HepG2 (cell line): ENCODE results near the gene TWNK. TPM values are rescaled to one million over a fixed set of nuclear protein-coding genes. Genes with fewer than 3 reads are reported as not detected.
A peak's percentile ranks its signal among the peaks of the same experiment; 100 is the strongest.

Experiments used
- CHD4 ChIP-seq: fragments of 200-600 bp; sonication (generic); IDR thresholded peaks from 2 replicates; pipeline ENCODE4 v1.7.0; 2017; ENCODE audit warnings: mild to moderate bottlenecking, low read length, borderline replicate concordance
- GATAD1 ChIP-seq: IDR thresholded peaks from 2 replicates; pipeline ENCODE4 v1.6.1; 2016; ENCODE audit warnings: missing genetic modification reagents, missing compliant biosample characterization
- MTF2 ChIP-seq: sonication (generic); formaldehyde crosslinking; IDR thresholded peaks from 2 replicates; pipeline ENCODE4 v1.5.0; 2020; ENCODE audit warnings: missing genetic modification reagents, borderline replicate concordance
- MYNN ChIP-seq: sonication (generic); formaldehyde crosslinking; IDR thresholded peaks from 2 replicates; pipeline ENCODE4 v1.4.0; 2020; ENCODE audit warnings: mild to moderate bottlenecking, low read depth, missing genetic modification reagents
- NFIB ChIP-seq: sonication (generic); formaldehyde crosslinking; IDR thresholded peaks from 2 replicates; pipeline ENCODE4 v1.9.0; 2021; ENCODE audit warnings: missing genetic modification reagents, mild to moderate bottlenecking, borderline replicate concordance
- PAX8 ChIP-seq: sonication (generic); formaldehyde crosslinking; IDR thresholded peaks from 2 replicates; pipeline ENCODE4 v1.8.0; 2022; ENCODE audit warnings: mild to moderate bottlenecking, missing genetic modification reagents, borderline replicate concordance
- SP2 ChIP-seq: sonication (generic); formaldehyde crosslinking; IDR thresholded peaks from 2 replicates; pipeline ENCODE4 v1.5.1; 2020; ENCODE audit warnings: mild to moderate bottlenecking, missing genetic modification reagents
- ZNF331 ChIP-seq: sonication (generic); formaldehyde crosslinking; IDR thresholded peaks from 2 replicates; pipeline ENCODE4 v1.4.0; 2020; ENCODE audit warnings: missing genetic modification reagents
- ZNF510 ChIP-seq: sonication (generic); formaldehyde crosslinking; IDR thresholded peaks from 2 replicates; pipeline ENCODE4 v1.4.0; 2020; ENCODE audit warnings: low read depth, mild to moderate bottlenecking, missing genetic modification reagents
- ZNF547 ChIP-seq: sonication (generic); formaldehyde crosslinking; IDR thresholded peaks from 2 replicates; pipeline ENCODE4 v1.5.1; 2020; ENCODE audit warnings: mild to moderate bottlenecking, missing genetic modification reagents
- ZNF563 ChIP-seq: sonication (generic); formaldehyde crosslinking; IDR thresholded peaks from 2 replicates; pipeline ENCODE4 v1.8.0; 2022; ENCODE audit warnings: mild to moderate bottlenecking, moderate library complexity, missing genetic modification reagents
- ZNF792 ChIP-seq: IDR thresholded peaks from 2 replicates; pipeline ENCODE4 v1.6.1; 2016
- ZSCAN25 ChIP-seq: sonication (generic); formaldehyde crosslinking; IDR thresholded peaks from 2 replicates; pipeline ENCODE4 v1.8.0; 2022; ENCODE audit warnings: mild to moderate bottlenecking, missing genetic modification reagents
- polyA plus RNA-seq, 8 experiments: library from polyadenylated mRNA; depleted of rRNA in 3 of 8; stranded (reverse) in 7 of 8; unstranded in 1 of 8; fragments of >200 nt; fragmentation: Illumina TruSeq in 4 of 8; extraction: Trizol in 4 of 8; gene quantifications; 2 replicates each; pipeline versions ENCODE4 v1.2.1 to v1.2.3, GENCODE V29; 2011 to 2016; ENCODE audit warnings: low read depth in 4 of 8, missing spikeins in 1 of 8, mixed read lengths in 1 of 8; ENCODE audit not compliant: insufficient read depth in 1 of 8
- total RNA-seq, 5 experiments: library from RNA; depleted of rRNA; stranded (reverse); fragments of >200 nt; fragmentation: Illumina TruSeq; extraction: Trizol; gene quantifications; 2 replicates each; pipeline ENCODE4 v1.2.3, GENCODE V29; 2016; ENCODE audit warnings: low read depth in 1 of 5
- TF ChIP-seq, protein P1 (sequence below): sonication (generic); formaldehyde crosslinking; IDR thresholded peaks from 2 replicates; pipeline ENCODE4 v1.5.0; 2020; ENCODE audit warnings: missing genetic modification reagents
- TF ChIP-seq, protein P2 (sequence below): sonication (generic); formaldehyde crosslinking; IDR thresholded peaks from 2 replicates; pipeline ENCODE4 v1.4.0; 2020; ENCODE audit warnings: missing genetic modification reagents
- TF ChIP-seq, protein P3 (sequence below): IDR thresholded peaks from 2 replicates; pipeline ENCODE4 v1.6.1; 2016; ENCODE audit warnings: mild to moderate bottlenecking
- TF ChIP-seq, protein P4 (sequence below): sonication (generic); formaldehyde crosslinking; IDR thresholded peaks from 2 replicates; pipeline ENCODE4 v1.9.0; 2021; ENCODE audit warnings: missing genetic modification reagents, borderline replicate concordance
- TF ChIP-seq, protein P5 (sequence below): sonication (generic); formaldehyde crosslinking; IDR thresholded peaks from 2 replicates; pipeline ENCODE4 v1.4.0; 2020; ENCODE audit warnings: missing genetic modification reagents

TWNK gene
- total and polyA plus RNA-seq, 2 of the 13 experiments (the other 11 are each of a cell fraction or from before 2014, with no cell fraction given): 10.7 to 16.5 TPM

DNA sequence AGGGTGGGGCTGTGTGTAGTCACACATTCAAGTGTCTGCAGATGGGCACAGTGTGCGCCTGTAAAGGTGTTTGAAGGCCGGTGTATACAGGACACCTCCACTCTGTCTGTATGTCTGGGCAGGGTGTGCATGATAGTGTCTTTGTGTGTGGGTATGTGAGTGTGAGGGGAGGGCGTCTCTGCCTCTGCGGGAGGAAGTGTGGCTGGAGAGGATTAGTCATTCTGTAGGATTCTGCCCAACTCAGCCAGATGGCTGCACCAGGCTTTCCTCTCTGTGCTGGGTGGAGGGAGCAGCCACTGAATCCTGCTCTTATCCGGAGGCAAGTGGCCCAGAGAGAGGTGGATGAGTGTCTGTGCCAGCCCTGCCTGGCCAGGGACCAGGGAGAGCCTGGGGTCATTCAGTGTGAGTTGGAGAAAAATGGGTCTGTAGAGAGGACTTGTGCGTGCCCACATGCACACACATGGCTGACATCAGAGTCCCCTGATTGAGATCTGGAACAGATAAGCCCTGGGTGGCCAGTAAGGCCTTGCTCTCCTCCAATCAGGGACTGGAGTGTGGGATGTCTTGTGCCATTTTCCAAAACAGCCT, 45.4 kb downstream of the TWNK start (continued):
- TF ChIP-seq ZNF563 (CRISPR knock-in tag): no peak
- TF ChIP-seq, protein P1, sequence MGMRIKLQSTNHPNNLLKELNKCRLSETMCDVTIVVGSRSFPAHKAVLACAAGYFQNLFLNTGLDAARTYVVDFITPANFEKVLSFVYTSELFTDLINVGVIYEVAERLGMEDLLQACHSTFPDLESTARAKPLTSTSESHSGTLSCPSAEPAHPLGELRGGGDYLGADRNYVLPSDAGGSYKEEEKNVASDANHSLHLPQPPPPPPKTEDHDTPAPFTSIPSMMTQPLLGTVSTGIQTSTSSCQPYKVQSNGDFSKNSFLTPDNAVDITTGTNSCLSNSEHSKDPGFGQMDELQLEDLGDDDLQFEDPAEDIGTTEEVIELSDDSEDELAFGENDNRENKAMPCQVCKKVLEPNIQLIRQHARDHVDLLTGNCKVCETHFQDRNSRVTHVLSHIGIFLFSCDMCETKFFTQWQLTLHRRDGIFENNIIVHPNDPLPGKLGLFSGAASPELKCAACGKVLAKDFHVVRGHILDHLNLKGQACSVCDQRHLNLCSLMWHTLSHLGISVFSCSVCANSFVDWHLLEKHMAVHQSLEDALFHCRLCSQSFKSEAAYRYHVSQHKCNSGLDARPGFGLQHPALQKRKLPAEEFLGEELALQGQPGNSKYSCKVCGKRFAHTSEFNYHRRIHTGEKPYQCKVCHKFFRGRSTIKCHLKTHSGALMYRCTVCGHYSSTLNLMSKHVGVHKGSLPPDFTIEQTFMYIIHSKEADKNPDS (CRISPR knock-in tag): no peak
- TF ChIP-seq ZNF792: no peak
- no peak for TF ChIP-seq ZNF547 (CRISPR knock-in tag)
- TF ChIP-seq MYNN (CRISPR knock-in tag): no peak
- no peak for TF ChIP-seq SP2 (CRISPR knock-in tag)
- TF ChIP-seq ZNF510: peak; percentile 81; the same call in 1 of the 2 replicates
- TF ChIP-seq, protein P2, sequence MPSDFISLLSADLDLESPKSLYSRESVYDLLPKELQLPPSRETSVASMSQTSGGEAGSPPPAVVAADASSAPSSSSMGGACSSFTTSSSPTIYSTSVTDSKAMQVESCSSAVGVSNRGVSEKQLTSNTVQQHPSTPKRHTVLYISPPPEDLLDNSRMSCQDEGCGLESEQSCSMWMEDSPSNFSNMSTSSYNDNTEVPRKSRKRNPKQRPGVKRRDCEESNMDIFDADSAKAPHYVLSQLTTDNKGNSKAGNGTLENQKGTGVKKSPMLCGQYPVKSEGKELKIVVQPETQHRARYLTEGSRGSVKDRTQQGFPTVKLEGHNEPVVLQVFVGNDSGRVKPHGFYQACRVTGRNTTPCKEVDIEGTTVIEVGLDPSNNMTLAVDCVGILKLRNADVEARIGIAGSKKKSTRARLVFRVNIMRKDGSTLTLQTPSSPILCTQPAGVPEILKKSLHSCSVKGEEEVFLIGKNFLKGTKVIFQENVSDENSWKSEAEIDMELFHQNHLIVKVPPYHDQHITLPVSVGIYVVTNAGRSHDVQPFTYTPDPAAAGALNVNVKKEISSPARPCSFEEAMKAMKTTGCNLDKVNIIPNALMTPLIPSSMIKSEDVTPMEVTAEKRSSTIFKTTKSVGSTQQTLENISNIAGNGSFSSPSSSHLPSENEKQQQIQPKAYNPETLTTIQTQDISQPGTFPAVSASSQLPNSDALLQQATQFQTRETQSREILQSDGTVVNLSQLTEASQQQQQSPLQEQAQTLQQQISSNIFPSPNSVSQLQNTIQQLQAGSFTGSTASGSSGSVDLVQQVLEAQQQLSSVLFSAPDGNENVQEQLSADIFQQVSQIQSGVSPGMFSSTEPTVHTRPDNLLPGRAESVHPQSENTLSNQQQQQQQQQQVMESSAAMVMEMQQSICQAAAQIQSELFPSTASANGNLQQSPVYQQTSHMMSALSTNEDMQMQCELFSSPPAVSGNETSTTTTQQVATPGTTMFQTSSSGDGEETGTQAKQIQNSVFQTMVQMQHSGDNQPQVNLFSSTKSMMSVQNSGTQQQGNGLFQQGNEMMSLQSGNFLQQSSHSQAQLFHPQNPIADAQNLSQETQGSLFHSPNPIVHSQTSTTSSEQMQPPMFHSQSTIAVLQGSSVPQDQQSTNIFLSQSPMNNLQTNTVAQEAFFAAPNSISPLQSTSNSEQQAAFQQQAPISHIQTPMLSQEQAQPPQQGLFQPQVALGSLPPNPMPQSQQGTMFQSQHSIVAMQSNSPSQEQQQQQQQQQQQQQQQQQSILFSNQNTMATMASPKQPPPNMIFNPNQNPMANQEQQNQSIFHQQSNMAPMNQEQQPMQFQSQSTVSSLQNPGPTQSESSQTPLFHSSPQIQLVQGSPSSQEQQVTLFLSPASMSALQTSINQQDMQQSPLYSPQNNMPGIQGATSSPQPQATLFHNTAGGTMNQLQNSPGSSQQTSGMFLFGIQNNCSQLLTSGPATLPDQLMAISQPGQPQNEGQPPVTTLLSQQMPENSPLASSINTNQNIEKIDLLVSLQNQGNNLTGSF: no peak
- TF ChIP-seq, protein P3, sequence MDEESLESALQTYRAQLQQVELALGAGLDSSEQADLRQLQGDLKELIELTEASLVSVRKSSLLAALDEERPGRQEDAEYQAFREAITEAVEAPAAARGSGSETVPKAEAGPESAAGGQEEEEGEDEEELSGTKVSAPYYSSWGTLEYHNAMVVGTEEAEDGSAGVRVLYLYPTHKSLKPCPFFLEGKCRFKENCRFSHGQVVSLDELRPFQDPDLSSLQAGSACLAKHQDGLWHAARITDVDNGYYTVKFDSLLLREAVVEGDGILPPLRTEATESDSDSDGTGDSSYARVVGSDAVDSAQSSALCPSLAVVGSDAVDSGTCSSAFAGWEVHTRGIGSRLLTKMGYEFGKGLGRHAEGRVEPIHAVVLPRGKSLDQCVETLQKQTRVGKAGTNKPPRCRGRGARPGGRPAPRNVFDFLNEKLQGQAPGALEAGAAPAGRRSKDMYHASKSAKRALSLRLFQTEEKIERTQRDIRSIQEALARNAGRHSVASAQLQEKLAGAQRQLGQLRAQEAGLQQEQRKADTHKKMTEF (CRISPR knock-in tag): no peak
- TF ChIP-seq ZSCAN25 (CRISPR knock-in tag): no peak
- TF ChIP-seq ZNF331: no peak
- TF ChIP-seq, protein P4, sequence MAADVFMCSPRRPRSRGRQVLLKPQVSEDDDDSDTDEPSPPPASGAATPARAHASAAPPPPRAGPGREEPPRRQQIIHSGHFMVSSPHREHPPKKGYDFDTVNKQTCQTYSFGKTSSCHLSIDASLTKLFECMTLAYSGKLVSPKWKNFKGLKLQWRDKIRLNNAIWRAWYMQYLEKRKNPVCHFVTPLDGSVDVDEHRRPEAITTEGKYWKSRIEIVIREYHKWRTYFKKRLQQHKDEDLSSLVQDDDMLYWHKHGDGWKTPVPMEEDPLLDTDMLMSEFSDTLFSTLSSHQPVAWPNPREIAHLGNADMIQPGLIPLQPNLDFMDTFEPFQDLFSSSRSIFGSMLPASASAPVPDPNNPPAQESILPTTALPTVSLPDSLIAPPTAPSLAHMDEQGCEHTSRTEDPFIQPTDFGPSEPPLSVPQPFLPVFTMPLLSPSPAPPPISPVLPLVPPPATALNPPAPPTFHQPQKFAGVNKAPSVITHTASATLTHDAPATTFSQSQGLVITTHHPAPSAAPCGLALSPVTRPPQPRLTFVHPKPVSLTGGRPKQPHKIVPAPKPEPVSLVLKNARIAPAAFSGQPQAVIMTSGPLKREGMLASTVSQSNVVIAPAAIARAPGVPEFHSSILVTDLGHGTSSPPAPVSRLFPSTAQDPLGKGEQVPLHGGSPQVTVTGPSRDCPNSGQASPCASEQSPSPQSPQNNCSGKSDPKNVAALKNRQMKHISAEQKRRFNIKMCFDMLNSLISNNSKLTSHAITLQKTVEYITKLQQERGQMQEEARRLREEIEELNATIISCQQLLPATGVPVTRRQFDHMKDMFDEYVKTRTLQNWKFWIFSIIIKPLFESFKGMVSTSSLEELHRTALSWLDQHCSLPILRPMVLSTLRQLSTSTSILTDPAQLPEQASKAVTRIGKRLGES (CRISPR knock-in tag): no peak
- TF ChIP-seq PAX8: no peak
- TF ChIP-seq, protein P5, sequence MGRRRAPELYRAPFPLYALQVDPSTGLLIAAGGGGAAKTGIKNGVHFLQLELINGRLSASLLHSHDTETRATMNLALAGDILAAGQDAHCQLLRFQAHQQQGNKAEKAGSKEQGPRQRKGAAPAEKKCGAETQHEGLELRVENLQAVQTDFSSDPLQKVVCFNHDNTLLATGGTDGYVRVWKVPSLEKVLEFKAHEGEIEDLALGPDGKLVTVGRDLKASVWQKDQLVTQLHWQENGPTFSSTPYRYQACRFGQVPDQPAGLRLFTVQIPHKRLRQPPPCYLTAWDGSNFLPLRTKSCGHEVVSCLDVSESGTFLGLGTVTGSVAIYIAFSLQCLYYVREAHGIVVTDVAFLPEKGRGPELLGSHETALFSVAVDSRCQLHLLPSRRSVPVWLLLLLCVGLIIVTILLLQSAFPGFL: no peak
- TF ChIP-seq CHD4: no peak
- TF ChIP-seq NFIB (CRISPR knock-in tag): no peak
- no peak for TF ChIP-seq GATAD1 (CRISPR knock-in tag)
- no peak for TF ChIP-seq MTF2 (CRISPR knock-in tag)
